ENCODE results near the gene DNAJC16.
"Not testable (repeated sequence)": the region's sequence is repeated elsewhere in the genome, so short reads cannot be mapped to it uniquely, and the experiment has no call there.

The DNAJC16 gene

DNA sequence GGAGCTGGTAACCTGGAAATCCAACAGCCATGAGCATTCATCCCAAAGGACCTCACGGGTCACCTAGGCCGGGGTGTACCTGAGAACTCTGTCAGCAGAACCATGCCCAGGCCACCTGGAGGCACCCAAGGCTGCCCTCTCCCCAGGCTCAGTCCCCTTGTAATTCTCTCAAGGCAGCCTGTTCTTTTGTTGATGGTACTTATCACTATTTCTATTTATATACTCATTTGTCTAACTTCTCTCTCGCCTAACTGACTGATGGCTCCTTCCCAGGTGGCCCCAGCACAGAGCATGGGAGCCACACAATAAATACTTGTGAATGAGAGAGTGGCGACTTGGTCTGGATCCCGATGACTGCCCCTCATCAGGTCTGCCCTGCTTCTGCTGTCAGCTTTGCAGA lies 19.4 kb upstream of the DNAJC16 start:
- FAIRE-seq = no peak

DNA sequence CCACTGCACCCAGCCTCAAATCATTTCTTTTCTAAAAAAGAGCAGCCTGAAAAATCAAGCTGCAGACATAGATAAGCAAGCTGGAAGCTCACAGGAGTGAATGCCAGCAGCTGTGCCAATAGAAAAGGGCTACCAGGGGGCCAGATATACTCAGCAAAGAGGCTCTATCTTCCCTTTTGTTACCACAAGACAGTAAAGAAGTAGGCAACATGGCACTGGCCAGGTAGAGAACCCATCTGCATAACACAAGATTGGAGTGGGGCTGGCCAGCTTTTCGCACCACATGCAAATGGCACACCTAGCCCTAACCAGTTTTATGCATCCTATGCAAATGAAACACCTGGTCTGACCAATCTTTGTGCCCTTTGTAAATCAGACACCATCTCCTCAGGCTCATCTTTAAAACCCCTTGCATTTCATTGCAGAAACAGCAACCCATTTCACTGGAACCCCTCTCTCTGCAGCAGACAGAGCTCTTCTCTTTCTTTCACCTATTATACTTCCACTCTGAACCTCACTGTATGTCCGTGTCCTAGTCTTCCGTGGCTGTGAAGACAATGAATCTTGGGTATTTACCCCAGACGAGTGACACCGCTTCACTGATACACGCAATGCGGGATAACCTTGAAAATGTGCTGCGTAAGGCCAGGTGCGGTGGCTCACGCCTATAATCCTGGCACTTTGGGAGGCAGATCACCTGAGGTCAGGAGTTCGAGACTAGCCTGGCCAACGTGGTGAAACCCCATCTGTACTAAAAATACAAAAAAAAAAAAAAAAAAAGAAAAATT lies 17.8 kb upstream of the DNAJC16 start:
- FAIRE-seq = no peak

DNA sequence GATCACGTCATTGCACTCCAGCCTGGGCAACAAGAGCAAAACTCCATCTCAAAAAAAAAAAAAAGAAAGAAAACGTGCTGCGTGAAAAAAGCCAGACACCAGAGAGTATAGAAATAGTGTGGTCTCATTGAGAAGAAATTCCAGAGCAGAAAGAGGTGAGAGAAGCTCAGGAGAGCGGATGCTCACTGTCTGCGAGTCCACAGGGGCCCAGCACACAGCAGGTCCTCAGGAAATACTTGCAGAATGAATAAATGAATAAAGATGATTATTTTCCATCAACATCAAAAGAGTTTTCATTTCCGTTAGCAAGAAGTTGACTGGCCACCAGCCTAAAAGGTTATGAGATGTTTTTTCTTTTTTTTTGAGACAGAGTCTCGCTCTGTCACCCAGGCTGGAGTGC lies 17.1 kb upstream of the DNAJC16 start:
- FAIRE-seq = no peak

- no peak for FAIRE-seq
Measured at GRCh38 chr1:15510611-15511405, 15.8 kb upstream of the DNAJC16 start.

GRCh38 chr1:15513192-15513591 lies 13.5 kb upstream of the DNAJC16 start:
- FAIRE-seq = no peak

- FAIRE-seq = no peak
Measured at GRCh38 chr1:15513919-15514318, 12.7 kb upstream of the DNAJC16 start.

GRCh38 chr1:15514557-15514956 lies 12.1 kb upstream of the DNAJC16 start:
- not testable (repeated sequence) for FAIRE-seq

DNA sequence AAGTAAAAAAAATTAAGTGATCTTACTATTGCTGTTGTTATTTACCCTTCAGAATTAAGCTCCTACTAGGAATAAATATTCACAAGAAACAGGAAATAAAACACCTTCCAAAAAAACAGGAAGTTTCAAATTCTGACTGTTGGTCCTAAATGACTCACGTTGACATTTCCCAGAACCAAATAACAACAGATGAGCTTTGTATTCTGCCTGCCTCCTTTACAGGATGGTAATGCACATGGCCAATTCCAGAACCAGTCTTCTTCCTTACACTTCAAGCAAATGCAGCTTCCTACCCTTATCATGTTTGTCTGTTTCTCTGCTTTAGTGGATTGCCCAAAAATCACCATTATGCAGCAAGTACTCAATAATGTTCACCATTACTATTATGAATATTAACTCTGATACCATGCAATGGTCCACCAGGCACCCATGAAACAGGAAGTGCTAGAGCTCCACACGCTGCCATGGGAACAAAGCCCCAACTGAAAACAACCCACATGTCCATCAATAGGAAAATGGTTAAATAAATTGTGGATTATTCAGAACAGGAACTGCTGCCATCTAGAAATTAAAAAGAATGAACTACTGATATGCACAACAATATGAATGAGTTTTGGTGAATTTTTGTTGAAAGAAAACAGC lies 11.5 kb upstream of the DNAJC16 start:
- no peak for FAIRE-seq

GRCh38 chr1:15519625-15520024 lies 7.0 kb upstream of the DNAJC16 start:
- FAIRE-seq = no peak

GRCh38 chr1:15521206-15521906 lies 5.3 kb upstream of the DNAJC16 start:
- not testable (repeated sequence) for FAIRE-seq

DNA sequence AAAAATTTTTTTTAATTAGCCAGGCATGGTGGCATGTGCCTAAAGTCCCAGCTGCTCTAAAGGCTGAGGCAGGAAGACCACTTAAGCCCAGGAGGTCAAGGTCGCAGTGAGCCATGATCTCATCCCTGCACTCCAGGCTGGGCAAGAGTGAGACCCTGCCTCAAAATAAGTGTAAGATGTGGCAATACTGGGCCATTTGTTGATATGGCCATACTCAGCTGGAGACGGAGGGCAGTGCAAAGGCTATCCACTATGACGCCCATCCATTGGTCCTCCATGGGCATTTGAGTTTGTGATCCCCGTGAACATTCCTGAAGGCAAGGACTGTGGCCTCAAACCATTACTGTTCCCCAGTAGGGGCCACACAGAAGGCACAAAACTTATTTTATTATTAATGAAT lies 4.1 kb upstream of the DNAJC16 start:
- FAIRE-seq = no peak

DNA sequence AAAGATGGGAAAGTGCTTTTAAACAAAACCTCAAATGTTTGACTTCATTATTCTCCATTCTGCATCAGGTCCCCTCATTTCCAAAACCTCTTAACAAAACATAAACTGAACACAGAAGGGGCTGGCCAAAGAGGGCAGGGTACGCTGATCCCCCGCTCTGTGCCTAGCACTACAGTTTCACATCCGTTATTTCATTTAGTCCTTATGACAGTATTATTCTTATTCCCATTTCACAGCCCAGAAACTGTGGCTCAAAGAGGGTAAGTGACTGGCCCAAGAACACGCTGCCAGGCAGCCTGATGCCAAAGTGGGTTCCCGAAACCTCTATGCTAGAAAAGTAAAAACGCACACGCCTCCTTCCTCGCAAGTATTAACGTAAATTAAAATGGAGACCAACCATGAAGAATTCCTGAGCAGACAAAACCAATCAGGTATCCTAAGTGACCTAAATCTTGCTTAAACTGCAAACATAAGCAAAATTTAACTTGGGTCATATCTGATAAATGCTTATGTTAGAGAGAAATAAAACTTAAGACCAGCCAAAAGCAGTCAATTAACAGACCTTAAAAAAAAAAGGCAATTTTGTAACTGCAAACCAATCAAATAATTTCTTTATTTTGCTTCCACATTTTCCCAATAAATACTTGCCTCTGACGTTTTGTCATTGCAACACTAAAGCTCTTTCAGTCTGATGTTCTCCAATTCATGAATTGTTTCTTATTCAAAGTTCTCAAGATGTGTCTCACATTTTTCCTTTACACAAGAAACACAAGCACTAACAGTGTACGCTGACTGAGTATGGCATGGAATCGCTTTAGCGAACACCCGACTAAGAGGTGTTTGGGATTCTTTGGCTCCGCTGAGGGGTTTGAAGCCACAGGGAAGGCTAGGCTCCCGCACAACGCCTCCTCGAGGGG lies 3.3 kb upstream of the DNAJC16 start:
- no peak for FAIRE-seq

GRCh38 chr1:15524021-15524282 lies 2.7 kb upstream of the DNAJC16 start, which contains the start of gene CASP9:
Gene CASP9 (minus strand): TSS chr1:15524215. CDS start chr1:15524200, 15 bp downstream.
- no peak for FAIRE-seq

DNA sequence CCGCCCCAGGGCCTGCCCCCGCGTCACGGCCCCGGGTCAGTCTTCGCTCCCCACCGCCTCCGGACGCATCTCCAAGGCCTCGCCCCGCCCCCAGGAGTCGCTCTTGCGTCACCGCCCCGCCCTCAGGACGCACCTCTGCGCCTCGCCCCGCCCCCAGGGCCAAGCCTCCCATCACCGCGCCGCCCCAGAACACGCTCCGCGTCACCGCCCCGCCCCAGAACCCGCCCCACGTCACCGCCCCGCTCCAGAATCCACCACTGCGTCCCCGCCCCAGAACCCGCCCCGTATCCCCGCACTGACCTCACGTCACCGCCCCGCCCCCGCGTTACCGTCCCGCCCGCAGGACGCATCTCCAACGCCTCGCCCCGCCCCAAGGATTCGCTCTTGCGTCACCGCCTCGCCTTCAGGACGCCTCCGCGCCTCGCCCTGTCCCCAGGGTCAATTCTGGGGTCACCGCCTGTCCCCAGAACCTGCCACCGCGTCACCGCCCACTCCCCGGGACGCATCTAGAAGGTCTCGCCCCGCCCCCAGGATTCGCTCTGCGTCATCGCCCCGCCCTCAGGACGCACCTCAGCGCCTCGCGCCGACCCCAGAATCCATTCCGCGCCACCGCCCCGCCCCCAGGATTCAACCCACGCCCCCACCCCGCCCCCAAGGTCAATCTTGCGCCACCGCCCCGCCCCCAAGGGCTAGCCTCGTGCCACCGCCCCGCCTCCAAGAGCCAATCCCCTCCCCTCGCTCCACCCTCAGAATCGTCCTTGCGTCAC lies 2.2 kb upstream of the DNAJC16 start:
- no peak for FAIRE-seq

GRCh38 chr1:15525050-15526020 lies 1.3 kb upstream of the DNAJC16 start:
- FAIRE-seq = no peak

DNA sequence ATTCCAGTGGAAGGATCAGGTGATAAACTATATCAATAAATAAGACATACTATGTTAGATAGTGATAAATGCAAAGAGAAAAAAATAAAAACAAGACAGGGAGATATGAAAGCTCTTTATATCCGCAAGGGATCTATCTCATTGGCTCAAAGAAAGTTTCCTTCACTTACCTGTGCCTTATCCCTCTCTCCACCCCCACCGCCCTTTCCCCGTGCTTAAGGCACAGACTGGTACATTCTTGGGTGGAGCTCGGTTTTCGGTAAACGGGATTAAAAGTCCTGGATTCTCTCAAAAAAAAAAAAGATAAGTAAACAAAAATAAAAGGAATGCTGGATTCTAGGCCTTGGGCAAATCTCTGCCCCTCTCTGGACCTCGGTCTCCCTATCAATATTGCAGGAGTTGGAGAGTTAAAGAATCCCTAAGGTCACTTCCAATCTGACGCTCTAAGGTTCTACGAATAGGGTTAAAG lies 593 bp upstream of the DNAJC16 start:
- no peak for FAIRE-seq

DNA sequence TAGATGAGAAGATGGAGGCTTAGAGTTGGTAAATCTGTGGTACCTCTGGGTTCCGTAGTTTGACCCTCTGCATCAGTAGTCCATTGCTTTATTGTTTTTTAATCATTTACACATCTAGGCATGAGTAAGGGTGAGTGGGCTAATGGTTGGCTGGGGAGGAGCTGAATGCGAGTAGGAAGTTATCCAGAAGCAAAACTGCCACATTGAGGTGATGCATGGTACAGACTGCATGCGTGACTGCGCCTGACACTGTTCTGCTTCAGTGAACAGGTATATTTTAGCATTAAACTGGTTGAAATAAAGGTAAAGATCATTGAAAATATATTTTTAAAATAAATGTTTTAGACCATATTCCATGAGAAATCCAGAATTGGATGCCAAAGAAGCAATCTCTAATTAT lies 4.4 kb downstream of the DNAJC16 start:
- FAIRE-seq = no peak

DNA sequence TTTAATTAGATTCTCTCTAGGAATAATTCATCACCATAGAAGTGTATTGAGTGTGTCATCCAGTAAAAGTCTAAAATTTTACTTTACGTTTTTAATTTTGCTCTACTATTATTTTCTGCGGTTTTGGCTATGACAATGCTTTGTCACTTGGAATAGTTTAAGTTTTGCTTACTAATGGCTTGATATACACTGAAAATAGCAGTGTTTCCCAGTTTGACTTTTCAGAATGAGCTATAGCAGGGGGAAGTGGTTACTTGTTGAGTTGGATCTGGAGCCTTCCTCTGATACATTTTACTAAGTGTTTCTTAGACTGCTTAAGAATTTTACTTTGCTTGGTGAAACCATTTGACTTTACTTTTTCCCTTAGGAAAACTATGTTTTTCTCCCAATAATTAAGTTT lies 5.0 kb downstream of the DNAJC16 start:
- FAIRE-seq = no peak

DNA sequence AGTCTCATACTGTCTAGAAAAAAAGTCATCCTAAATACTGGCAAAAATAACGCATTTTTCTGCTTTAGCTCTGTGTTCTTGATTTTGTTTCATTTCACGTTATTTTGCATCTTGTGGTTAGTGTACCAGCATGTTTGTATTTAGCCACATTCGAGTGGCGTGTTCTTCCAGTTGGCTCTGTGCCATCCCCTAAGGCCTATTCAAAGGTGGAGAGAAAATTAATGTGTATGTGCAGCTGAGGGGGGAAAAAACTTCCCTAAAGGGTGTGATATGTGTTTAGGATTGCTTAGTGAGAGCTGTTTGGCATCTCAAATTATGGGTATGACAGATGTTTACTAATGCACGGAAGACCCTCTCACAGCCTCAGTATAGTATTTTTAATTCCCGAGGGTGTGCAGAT lies 12.1 kb downstream of the DNAJC16 start:
- no peak for FAIRE-seq

- FAIRE-seq = no peak
Measured at GRCh38 chr1:15540186-15540585, 13.5 kb downstream of the DNAJC16 start.

Measured in A204.1 (cell line).